ENCODE measurements around the gene INHBA.

Gene INHBA

GRCh38 chr7:41701068-41701941, 1.6 kb downstream of the INHBA start:
- H3K4me2 ChIP-seq (ENCODE audit: low read depth, low read length, poor library complexity, severe bottlenecking): no peak overlapping the region
- H3K4me3 ChIP-seq (ENCODE audit: low read length, poor library complexity, severe bottlenecking): no peak overlapping the region
- H3K36me3 ChIP-seq (ENCODE audit: insufficient read depth, low read length): no peaks in the 10 kb centered on the region
- no peak for TF ChIP-seq EZH2phosphoT487 (IDR thresholded peaks at IDR 0.05; ENCODE audit: borderline replicate concordance)
- TF ChIP-seq CTCF (conservative IDR thresholded peaks at IDR 0.05; ENCODE audit: low read length): no peak
- H3K4me1 ChIP-seq (ENCODE audit: insufficient read depth, low read length, poor library complexity, severe bottlenecking): no peaks in the 10 kb centered on the region
- H3K9me2 ChIP-seq (replicated peaks; ENCODE audit: low read depth, low read length): no peaks in the 10 kb centered on the region
- no peaks in the 10 kb centered on the region for H4K20me1 ChIP-seq (ENCODE audit: insufficient read depth, low read length, poor library complexity, severe bottlenecking)
- H3K27me3 ChIP-seq (ENCODE audit: insufficient read depth, low read length, poor library complexity, severe bottlenecking): no peaks in the 10 kb centered on the region
- 0 out of 2 replicates have a peak overlapping the region, but pooled peaks have one; percentile 32 for H2AFZ ChIP-seq (ENCODE audit: low read length)
- no peaks in the 10 kb centered on the region for H3F3A ChIP-seq (ENCODE audit: low read depth)
- no peak overlapping the region for H3K9ac ChIP-seq (ENCODE audit: low read depth, low read length, poor library complexity, severe bottlenecking)
- H3K9me3 ChIP-seq (ENCODE audit: insufficient read depth, low read depth, low read length): no peaks in the 10 kb centered on the region
- H3K79me2 ChIP-seq (ENCODE audit: insufficient read depth, low read length): no peaks in the 10 kb centered on the region

GRCh38 chr7:41700044-41700471, 2.8 kb downstream of the INHBA start:
- H3K9ac ChIP-seq (ENCODE audit: low read depth, low read length, poor library complexity, severe bottlenecking): no peak overlapping the region
- H3F3A ChIP-seq (ENCODE audit: low read depth): no peaks in the 10 kb centered on the region
- no peaks in the 10 kb centered on the region for H3K4me1 ChIP-seq (ENCODE audit: insufficient read depth, low read length, poor library complexity, severe bottlenecking)
- no peak overlapping the region for H3K4me2 ChIP-seq (ENCODE audit: low read depth, low read length, poor library complexity, severe bottlenecking)
- no peaks in the 10 kb centered on the region for H3K27me3 ChIP-seq (ENCODE audit: insufficient read depth, low read length, poor library complexity, severe bottlenecking)
- TF ChIP-seq CTCF (conservative IDR thresholded peaks at IDR 0.05; ENCODE audit: low read length): no peak
- TF ChIP-seq EZH2phosphoT487 (IDR thresholded peaks at IDR 0.05; ENCODE audit: borderline replicate concordance): no peak
- H3K36me3 ChIP-seq (ENCODE audit: insufficient read depth, low read length): no peaks in the 10 kb centered on the region
- no peaks in the 10 kb centered on the region for H4K20me1 ChIP-seq (ENCODE audit: insufficient read depth, low read length, poor library complexity, severe bottlenecking)
- no peak overlapping the region for H3K4me3 ChIP-seq (ENCODE audit: low read length, poor library complexity, severe bottlenecking)
- H2AFZ ChIP-seq (ENCODE audit: low read length): no peak overlapping the region
- no peaks in the 10 kb centered on the region for H3K9me2 ChIP-seq (replicated peaks; ENCODE audit: low read depth, low read length)
- H3K79me2 ChIP-seq (ENCODE audit: insufficient read depth, low read length): no peaks in the 10 kb centered on the region
- no peaks in the 10 kb centered on the region for H3K9me3 ChIP-seq (ENCODE audit: insufficient read depth, low read depth, low read length)

GRCh38 chr7:41699516-41699915, 3.4 kb downstream of the INHBA start:
- Histone ChIP-seq H3K4me1 (ENCODE audit: insufficient read depth, low read length, poor library complexity, severe bottlenecking) (no peaks in the 10 kb centered on the region), H3K4me2 (ENCODE audit: low read depth, low read length, poor library complexity, severe bottlenecking) (no peak overlapping the region), H3K79me2 (ENCODE audit: insufficient read depth, low read length) (no peaks in the 10 kb centered on the region), H3K9me2 (replicated peaks; ENCODE audit: low read depth, low read length) (no peaks in the 10 kb centered on the region), H3F3A (ENCODE audit: low read depth) (no peaks in the 10 kb centered on the region), H2AFZ (ENCODE audit: low read length) (no peak overlapping the region), H3K9ac (ENCODE audit: low read depth, low read length, poor library complexity, severe bottlenecking) (no peak overlapping the region), H3K36me3 (ENCODE audit: insufficient read depth, low read length) (no peaks in the 10 kb centered on the region), H4K20me1 (ENCODE audit: insufficient read depth, low read length, poor library complexity, severe bottlenecking) (no peaks in the 10 kb centered on the region), H3K9me3 (ENCODE audit: insufficient read depth, low read depth, low read length) (no peaks in the 10 kb centered on the region), H3K27me3 (ENCODE audit: insufficient read depth, low read length, poor library complexity, severe bottlenecking) (no peaks in the 10 kb centered on the region), H3K4me3 (ENCODE audit: low read length, poor library complexity, severe bottlenecking) (no peak overlapping the region)
- TF ChIP-seq EZH2phosphoT487 (IDR thresholded peaks at IDR 0.05; ENCODE audit: borderline replicate concordance): no peak
- no peak for TF ChIP-seq CTCF (conservative IDR thresholded peaks at IDR 0.05; ENCODE audit: low read length)

Measured in Loucy (cell line).